ENCODE data around the gene SH3PXD2B.

SH3PXD2B gene

GRCh38 chr5:172280317-172280716, 174.0 kb downstream of the SH3PXD2B start:
- DNase-seq (ENCODE audit: low read depth in 1 of 2, low spot score in 1 of 2), result no peak
- H3K27me3 ChIP-seq (ENCODE audit: insufficient read depth, poor library complexity, severe bottlenecking), result peaks cover 8% of the 10 kb centered on the region
- no peak overlapping the region for H3K4me3 ChIP-seq (replicated peaks; ENCODE audit: insufficient read depth, low read length)
- TF ChIP-seq SPI1 (IDR thresholded peaks at IDR 0.05; ENCODE audit: borderline replicate concordance, low read depth) (no peak), GABPA (IDR thresholded peaks at IDR 0.05; ENCODE audit: low read depth) (no peak), POLR2AphosphoS5 (IDR thresholded peaks at IDR 0.05; ENCODE audit: low read depth) (no peak), CTCF (IDR thresholded peaks at IDR 0.05; ENCODE audit: insufficient read depth, low read length) (no peak)
- TF ChIP-seq, protein P1, sequence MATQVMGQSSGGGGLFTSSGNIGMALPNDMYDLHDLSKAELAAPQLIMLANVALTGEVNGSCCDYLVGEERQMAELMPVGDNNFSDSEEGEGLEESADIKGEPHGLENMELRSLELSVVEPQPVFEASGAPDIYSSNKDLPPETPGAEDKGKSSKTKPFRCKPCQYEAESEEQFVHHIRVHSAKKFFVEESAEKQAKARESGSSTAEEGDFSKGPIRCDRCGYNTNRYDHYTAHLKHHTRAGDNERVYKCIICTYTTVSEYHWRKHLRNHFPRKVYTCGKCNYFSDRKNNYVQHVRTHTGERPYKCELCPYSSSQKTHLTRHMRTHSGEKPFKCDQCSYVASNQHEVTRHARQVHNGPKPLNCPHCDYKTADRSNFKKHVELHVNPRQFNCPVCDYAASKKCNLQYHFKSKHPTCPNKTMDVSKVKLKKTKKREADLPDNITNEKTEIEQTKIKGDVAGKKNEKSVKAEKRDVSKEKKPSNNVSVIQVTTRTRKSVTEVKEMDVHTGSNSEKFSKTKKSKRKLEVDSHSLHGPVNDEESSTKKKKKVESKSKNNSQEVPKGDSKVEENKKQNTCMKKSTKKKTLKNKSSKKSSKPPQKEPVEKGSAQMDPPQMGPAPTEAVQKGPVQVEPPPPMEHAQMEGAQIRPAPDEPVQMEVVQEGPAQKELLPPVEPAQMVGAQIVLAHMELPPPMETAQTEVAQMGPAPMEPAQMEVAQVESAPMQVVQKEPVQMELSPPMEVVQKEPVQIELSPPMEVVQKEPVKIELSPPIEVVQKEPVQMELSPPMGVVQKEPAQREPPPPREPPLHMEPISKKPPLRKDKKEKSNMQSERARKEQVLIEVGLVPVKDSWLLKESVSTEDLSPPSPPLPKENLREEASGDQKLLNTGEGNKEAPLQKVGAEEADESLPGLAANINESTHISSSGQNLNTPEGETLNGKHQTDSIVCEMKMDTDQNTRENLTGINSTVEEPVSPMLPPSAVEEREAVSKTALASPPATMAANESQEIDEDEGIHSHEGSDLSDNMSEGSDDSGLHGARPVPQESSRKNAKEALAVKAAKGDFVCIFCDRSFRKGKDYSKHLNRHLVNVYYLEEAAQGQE (IDR thresholded peaks at IDR 0.05; ENCODE audit: insufficient replicate concordance, low read depth), result no peak
- H3K27ac ChIP-seq (replicated peaks), result no peak overlapping the region

GRCh38 chr5:172278356-172278755, 176.0 kb downstream of the SH3PXD2B start:
- Histone ChIP-seq H3K27ac (replicated peaks) (no peak overlapping the region), H3K27me3 (ENCODE audit: insufficient read depth, poor library complexity, severe bottlenecking) (no peaks in the 10 kb centered on the region), H3K4me3 (replicated peaks; ENCODE audit: insufficient read depth, low read length) (no peak overlapping the region)
- no peak for DNase-seq (ENCODE audit: low read depth in 1 of 2, low spot score in 1 of 2)
- TF ChIP-seq POLR2AphosphoS5 (IDR thresholded peaks at IDR 0.05; ENCODE audit: low read depth), result no peak
- TF ChIP-seq GABPA (IDR thresholded peaks at IDR 0.05; ENCODE audit: low read depth), result no peak
- TF ChIP-seq, protein P1 (IDR thresholded peaks at IDR 0.05; ENCODE audit: insufficient replicate concordance, low read depth), result no peak
- no peak for TF ChIP-seq CTCF (IDR thresholded peaks at IDR 0.05; ENCODE audit: insufficient read depth, low read length)
- no peak for TF ChIP-seq SPI1 (IDR thresholded peaks at IDR 0.05; ENCODE audit: borderline replicate concordance, low read depth)

- H3K27ac ChIP-seq (replicated peaks), result no peak overlapping the region
- no peak for TF ChIP-seq CTCF (IDR thresholded peaks at IDR 0.05; ENCODE audit: insufficient read depth, low read length)
- no peak for TF ChIP-seq GABPA (IDR thresholded peaks at IDR 0.05; ENCODE audit: low read depth)
- no peak for TF ChIP-seq POLR2AphosphoS5 (IDR thresholded peaks at IDR 0.05; ENCODE audit: low read depth)
- TF ChIP-seq, protein P1 (IDR thresholded peaks at IDR 0.05; ENCODE audit: insufficient replicate concordance, low read depth), result no peak
- TF ChIP-seq SPI1 (IDR thresholded peaks at IDR 0.05; ENCODE audit: borderline replicate concordance, low read depth), result no peak
- H3K27me3 ChIP-seq (ENCODE audit: insufficient read depth, poor library complexity, severe bottlenecking), result no peaks in the 10 kb centered on the region
- no peak overlapping the region for H3K4me3 ChIP-seq (replicated peaks; ENCODE audit: insufficient read depth, low read length)
- DNase-seq (ENCODE audit: low read depth in 1 of 2, low spot score in 1 of 2), result no peak
Observed at GRCh38 chr5:172276214-172276613, 178.1 kb downstream of the SH3PXD2B start.
